ENCODE results near the gene HIP1R.

- TF ChIP-seq, protein P1, sequence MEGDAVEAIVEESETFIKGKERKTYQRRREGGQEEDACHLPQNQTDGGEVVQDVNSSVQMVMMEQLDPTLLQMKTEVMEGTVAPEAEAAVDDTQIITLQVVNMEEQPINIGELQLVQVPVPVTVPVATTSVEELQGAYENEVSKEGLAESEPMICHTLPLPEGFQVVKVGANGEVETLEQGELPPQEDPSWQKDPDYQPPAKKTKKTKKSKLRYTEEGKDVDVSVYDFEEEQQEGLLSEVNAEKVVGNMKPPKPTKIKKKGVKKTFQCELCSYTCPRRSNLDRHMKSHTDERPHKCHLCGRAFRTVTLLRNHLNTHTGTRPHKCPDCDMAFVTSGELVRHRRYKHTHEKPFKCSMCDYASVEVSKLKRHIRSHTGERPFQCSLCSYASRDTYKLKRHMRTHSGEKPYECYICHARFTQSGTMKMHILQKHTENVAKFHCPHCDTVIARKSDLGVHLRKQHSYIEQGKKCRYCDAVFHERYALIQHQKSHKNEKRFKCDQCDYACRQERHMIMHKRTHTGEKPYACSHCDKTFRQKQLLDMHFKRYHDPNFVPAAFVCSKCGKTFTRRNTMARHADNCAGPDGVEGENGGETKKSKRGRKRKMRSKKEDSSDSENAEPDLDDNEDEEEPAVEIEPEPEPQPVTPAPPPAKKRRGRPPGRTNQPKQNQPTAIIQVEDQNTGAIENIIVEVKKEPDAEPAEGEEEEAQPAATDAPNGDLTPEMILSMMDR (IDR thresholded peaks at IDR 0.05; ENCODE audit: insufficient read depth, low read depth, low read length), result no peak
- no peak for TF ChIP-seq EZH2 (IDR thresholded peaks at IDR 0.05; ENCODE audit: insufficient read depth, low read length)
Observed at GRCh38 chr12:122838841-122839240, 3.6 kb downstream of the HIP1R start.

All from astrocyte (in vitro differentiated cells and primary cell).